HCT116 (cell line): ENCODE results near the gene ZNF534. TPM values are rescaled to one million over a fixed set of nuclear protein-coding genes. Genes with fewer than 3 reads are reported as not detected.

Experiments used
- ATAC-seq: fragments of 200-7000 bp; cut with Tn5 transposase; 2 replicates; pipeline ENCODE4 v1.9.1; 2020; ENCODE audit warnings: mild to moderate bottlenecking, moderate library complexity
- BruUV-seq: library from RNA; stranded (reverse); fragments of 400-500 nt; replicated peaks from 2 replicates; lab custom pipeline; 2021; lab: Mats Ljungman, UMichigan
- CTCF ChIA-PET: fragments of 300-600 bp; sonication (Branson Sonifier 250); formaldehyde crosslinking; loops from one replicate; lab custom pipeline; 2021; ENCODE audit warnings: antibody characterized with exemption; lab: Charles Lee
- POLR2A ChIA-PET: fragments of 300-600, 350-600 bp; sonication (Branson Sonifier 250); formaldehyde crosslinking; loops from one replicate; lab custom pipeline; 2021; ENCODE audit warnings: antibody characterized with exemption; lab: Charles Lee
- RAD21 ChIA-PET, 2 experiments: fragments of 300-600 bp; sonication (Branson Sonifier 250); formaldehyde crosslinking; loops; one replicate each; lab custom pipeline; 2023; ENCODE audit warnings: low total read pairs in 2 of 2; ENCODE audit not compliant: uncharacterized antibody in 2 of 2, unreplicated experiment in 2 of 2, low non-redundant PET in 1 of 2; lab: Charles Lee
- DNase-seq: peaks from one replicate; pipeline ENCODE4 v3.0.0-alpha.2; 2010; ENCODE audit warnings: low read depth, low spot score
- H2AFZ ChIP-seq: fragments of 200-600 bp; shearing (Covaris generic), sonication (generic); 2 replicates; pipeline ENCODE4 v1.6.1; 2017; ENCODE audit warnings: low read depth, mixed run types, mixed read lengths, antibody characterized with exemption, low read length; ENCODE audit not compliant: poor library complexity, severe bottlenecking
- H3K27ac ChIP-seq: 2 replicates; pipeline ENCODE4 v1.5.1; 2012; ENCODE audit warnings: low read depth, low read length
- H3K27me3 ChIP-seq: fragments of 200-600 bp; sonication (generic); 2 replicates; pipeline ENCODE4 v1.6.1; 2016; ENCODE audit warnings: mixed run types, low read length, mixed read lengths; ENCODE audit not compliant: insufficient read depth
- H3K36me3 ChIP-seq, 2 experiments: fragments of 200-500 bp in 1 of 2; fragments of 200-600 bp in 1 of 2; sonication (Bioruptor generic) in 1 of 2; sonication (generic) in 1 of 2; 2 replicates each; pipeline versions ENCODE4 v1.5.1 to v1.6.1; 2014 to 2016; ENCODE audit warnings: low read length in 2 of 2, inconsistent platforms in 1 of 2, mixed read lengths in 1 of 2, mixed run types in 1 of 2; ENCODE audit not compliant: insufficient read depth in 2 of 2, control insufficient read depth in 1 of 2
- H3K4me1 ChIP-seq, 2 experiments: fragments of 200-600 bp in 1 of 2; sonication (generic) in 1 of 2; 2 replicates each; pipeline versions ENCODE4 v1.5.1 to v1.6.1; 2012 to 2017; ENCODE audit warnings: low read length in 2 of 2, inconsistent platforms in 1 of 2, mild to moderate bottlenecking in 1 of 2, mixed read lengths in 1 of 2, mixed run types in 1 of 2, moderate library complexity in 1 of 2; ENCODE audit not compliant: insufficient read depth in 2 of 2, control insufficient read depth in 1 of 2
- H3K4me2 ChIP-seq: fragments of 200-600 bp; sonication (generic); 2 replicates; pipeline ENCODE4 v1.6.1; 2017; ENCODE audit warnings: mixed run types, low read length, mixed read lengths
- H3K4me3 ChIP-seq, 2 experiments: fragments of 200-600 bp in 1 of 2; sonication (generic) in 1 of 2; replicated peaks in 1 of 2; 2 replicates each; pipeline ENCODE4 v1.5.1; 2011 to 2016; ENCODE audit warnings: low read length in 2 of 2, control low read depth in 1 of 2, low read depth in 1 of 2, mild to moderate bottlenecking in 1 of 2, mixed read lengths in 1 of 2, mixed run types in 1 of 2
- H3K79me2 ChIP-seq: fragments of 200-600 bp; sonication (generic); 2 replicates; pipeline ENCODE4 v1.6.1; 2017; ENCODE audit warnings: mild to moderate bottlenecking, mixed run types, low read length, moderate library complexity, mixed read lengths; ENCODE audit not compliant: insufficient read depth
- H3K9ac ChIP-seq: fragments of 200-600 bp; sonication (generic); 2 replicates; pipeline ENCODE4 v1.6.1; 2016; ENCODE audit warnings: low read length, mixed read lengths
- H3K9me2 ChIP-seq: fragments of 200-600 bp; sonication (generic), shearing (Covaris generic); 2 replicates; pipeline ENCODE4 v1.6.1; 2017; ENCODE audit warnings: mixed run types, mild to moderate bottlenecking, moderate library complexity; ENCODE audit not compliant: insufficient read depth
- H3K9me3 ChIP-seq, 2 experiments: fragments of 200-500 bp in 1 of 2; fragments of 200-600 bp in 1 of 2; sonication (Bioruptor generic) in 1 of 2; sonication (generic) in 1 of 2; 2 replicates each; pipeline ENCODE4 v1.6.1; 2014 to 2017; ENCODE audit warnings: low read length in 2 of 2, mixed read lengths in 2 of 2, inconsistent platforms in 1 of 2, low read depth in 1 of 2, mild to moderate bottlenecking in 1 of 2, mixed run types in 1 of 2, moderate library complexity in 1 of 2; ENCODE audit not compliant: control insufficient read depth in 1 of 2, insufficient read depth in 1 of 2
- H4K20me1 ChIP-seq: fragments of 200-600 bp; sonication (generic), shearing (Covaris generic); 2 replicates; pipeline ENCODE4 v1.6.1; 2017; ENCODE audit warnings: mixed run types, mild to moderate bottlenecking, moderate library complexity; ENCODE audit not compliant: insufficient read depth
- CTCF ChIP-seq, 3 experiments: fragments of 200-600 bp in 1 of 3; sonication (generic) in 1 of 3; IDR thresholded peaks in 2 of 3; conservative IDR thresholded peaks in 1 of 3; 2 replicates each; pipeline ENCODE4 v1.5.1; 2012 to 2017; ENCODE audit warnings: low read depth in 2 of 3, low read length in 2 of 3, antibody characterized with exemption in 1 of 3, borderline replicate concordance in 1 of 3, control low read depth in 1 of 3, mild to moderate bottlenecking in 1 of 3, mixed read lengths in 1 of 3, mixed run types in 1 of 3, moderate library complexity in 1 of 3; ENCODE audit not compliant: insufficient read depth in 1 of 3
- JUND ChIP-seq: IDR thresholded peaks from 2 replicates; pipeline ENCODE4 v1.6.1; 2012
- POLR2AphosphoS5 ChIP-seq: IDR thresholded peaks from 2 replicates; pipeline ENCODE4 v1.6.1; 2011; ENCODE audit warnings: mild to moderate bottlenecking, low read depth, low read length, moderate library complexity
- RAD21 ChIP-seq: IDR thresholded peaks from 2 replicates; pipeline ENCODE4 v1.6.1; 2012; ENCODE audit warnings: low read depth, mild to moderate bottlenecking
- TCF7L2 ChIP-seq: IDR thresholded peaks from 2 replicates; pipeline ENCODE4 v1.7.0; 2011; ENCODE audit warnings: borderline replicate concordance, inconsistent platforms; ENCODE audit not compliant: insufficient read depth, insufficient read length; ENCODE audit errors: extremely low read depth
- ZNF274 ChIP-seq: fragments of 200-500 bp; sonication (Bioruptor generic); IDR thresholded peaks from 2 replicates; pipeline ENCODE4 v1.6.1; 2014; ENCODE audit warnings: mild to moderate bottlenecking, low read depth, low read length, inconsistent platforms
- intact Hi-C: fragments of 100-400 bp; cut with micrococcal nuclease; formaldehyde crosslinking; loops from 2 replicates; pipeline ENCODE4 v1.10.0; 2022
- total RNA-seq: library from RNA; stranded (reverse); gene quantifications from one replicate; pipeline ENCODE4 v1.2.1, GENCODE V29; 2021; ENCODE audit not compliant: unreplicated experiment

The ZNF534 gene
- total RNA-seq, 1 experiment from 2014 or later: not detected

- Histone ChIP-seq H3K4me1 (no peaks in the 10 kb centered on the region), H3K36me3 (no peaks in the 10 kb centered on the region), H4K20me1 (no peaks in the 10 kb centered on the region), H3K79me2 (no peaks in the 10 kb centered on the region), H3K4me2 (no peak overlapping the region), H3K27ac (no peak overlapping the region), H3K9me2 (no peaks in the 10 kb centered on the region), H3K4me3 (no peak overlapping the region), H2AFZ (no peak overlapping the region), H3K9ac (no peak overlapping the region), H3K27me3 (no peaks in the 10 kb centered on the region), H3K9me3 (peaks cover 5 to 51% of the 10 kb centered on the region in 2 experiments; a peak in 2 of 4 replicates)
- CTCF ChIA-PET: no interaction called here
- TF ChIP-seq CTCF (IDR thresholded peaks at IDR 0.05 in 2 of 3, conservative IDR thresholded peaks at IDR 0.05 in 1 of 3; ENCODE audit: borderline replicate concordance in 1 of 3, insufficient read depth in 1 of 3, low read depth in 2 of 3, low read length in 2 of 3) (peak in 2 of 3 experiments; percentile 18 to 32; a peak in 3 of 6 replicates), POLR2AphosphoS5 (no peak), JUND (no peak), RAD21 (peak; percentile 34)
- POLR2A ChIA-PET: no interaction called here
- intact Hi-C loops: loop anchor here (10.0 kb wide), 1 partner anchor 220 kb away; no protein-coding TSS in a partner anchor
- no peak for ATAC-seq
- RAD21 ChIA-PET: no interaction called here
- BruUV-seq: no TSS peak
- peak; percentile 2 for DNase-seq
These were observed 36.0 kb downstream of the ZNF534 start for GRCh38 chr19:52464798-52465470.

- Histone ChIP-seq H3K36me3 (no peaks in the 10 kb centered on the region), H3K4me1 (no peaks in the 10 kb centered on the region), H3K4me2 (no peak overlapping the region), H3K27ac (no peak overlapping the region), H3K4me3 (no peak overlapping the region), H3K79me2 (no peaks in the 10 kb centered on the region), H3K9me2 (no peaks in the 10 kb centered on the region), H2AFZ (no peak overlapping the region), H3K9me3 (peaks cover 55 to 57% of the 10 kb centered on the region in 2 experiments), H3K9ac (no peak overlapping the region), H4K20me1 (no peaks in the 10 kb centered on the region), H3K27me3 (no peaks in the 10 kb centered on the region)
- ChIA-PET POLR2A (no interaction called here), CTCF (no interaction called here), RAD21 (no interaction called here)
- intact Hi-C loops: no loop called here
- no peak for DNase-seq
- BruUV-seq: no TSS peak
- ATAC-seq: no peak
- peak; percentile 90 for TF ChIP-seq ZNF274
- no peak for TF ChIP-seq POLR2AphosphoS5
- no peak for TF ChIP-seq TCF7L2
These were observed 44.9 kb downstream of the ZNF534 start for GRCh38 chr19:52473655-52474350.
